NCI-H146 (cell line): ENCODE results near the gene AOC1.

Source experiments
- DNase-seq: peaks from one replicate; lab custom pipeline; 2025; lab: John Stamatoyannopoulos, UW

Gene AOC1

GRCh38 chr7:150852371-150852905 is at the start of gene AOC1:
Gene AOC1, plus strand, starts transcription at chr7:150852517. Its CDS starts 3,954 bp downstream, at chr7:150856471.
- peak; percentile 23 for DNase-seq

- DNase-seq = peak; percentile 85
These were observed 49.0 kb upstream of the AOC1 start for GRCh38 chr7:150803161-150803860.

- no peak for DNase-seq
These were observed 47.5 kb upstream of the AOC1 start for GRCh38 chr7:150804802-150805201.

GRCh38 chr7:150805864-150806263 is 46.5 kb upstream of the AOC1 start:
- DNase-seq = no peak

- DNase-seq = no peak
These were observed 45.9 kb upstream of the AOC1 start for GRCh38 chr7:150806454-150806853.

GRCh38 chr7:150806863-150807262 is 45.5 kb upstream of the AOC1 start:
- no peak for DNase-seq

- peak; percentile 81 for DNase-seq
These were observed 44.5 kb upstream of the AOC1 start for GRCh38 chr7:150807616-150808438.

GRCh38 chr7:150814328-150815001 is 37.9 kb upstream of the AOC1 start:
- no peak for DNase-seq

GRCh38 chr7:150818971-150819370 is 33.3 kb upstream of the AOC1 start:
- DNase-seq = no peak

GRCh38 chr7:150820148-150820547 is 32.2 kb upstream of the AOC1 start:
- DNase-seq = no peak

- no peak for DNase-seq
These were observed 31.6 kb upstream of the AOC1 start for GRCh38 chr7:150820578-150821198.

GRCh38 chr7:150823043-150823442 is 29.3 kb upstream of the AOC1 start:
- DNase-seq = no peak

- DNase-seq = no peak
These were observed 28.7 kb upstream of the AOC1 start for GRCh38 chr7:150823484-150824126.

- DNase-seq = no peak
These were observed 27.7 kb upstream of the AOC1 start for GRCh38 chr7:150824379-150825177.

- no peak for DNase-seq
These were observed 26.1 kb upstream of the AOC1 start for GRCh38 chr7:150826061-150826849.

- no peak for DNase-seq
These were observed 23.9 kb upstream of the AOC1 start for GRCh38 chr7:150828384-150828783.

- no peak for DNase-seq
These were observed 22.9 kb upstream of the AOC1 start for GRCh38 chr7:150829426-150829825.

GRCh38 chr7:150830937-150831336 is 21.4 kb upstream of the AOC1 start:
- peak; percentile 99 for DNase-seq

- DNase-seq = no peak
These were observed 20.5 kb upstream of the AOC1 start for GRCh38 chr7:150831851-150832250.

- no peak for DNase-seq
These were observed 17.3 kb upstream of the AOC1 start for GRCh38 chr7:150835019-150835418.
